Sigmoid colon (tissue), 7 donors: ENCODE measurements around the gene GRIN1. TPM values are rescaled to one million over a fixed set of nuclear protein-coding genes. Genes with fewer than 3 reads are reported as not detected.

Experiments
- DNase-seq: peaks from one replicate; pipeline ENCODE4 v3.0.0-alpha.2; 2019
- H3K27ac ChIP-seq, 4 donors: fragments of 200-600 bp; sonication (generic); one replicate each; pipeline ENCODE4 v1.5.1; 2016 to 2019; ENCODE audit warnings: mild to moderate bottlenecking in 1 of 4
- H3K27me3 ChIP-seq, 3 donors: fragments of 200-600 bp; sonication (generic); one replicate each; pipeline ENCODE4 v1.5.1; 2019; ENCODE audit warnings: mild to moderate bottlenecking in 1 of 3
- H3K36me3 ChIP-seq, 4 donors: fragments of 200-600 bp; sonication (generic); one replicate each; pipeline ENCODE4 v1.5.1; 2016 to 2019
- H3K4me1 ChIP-seq, 4 donors: fragments of 200-600 bp; sonication (generic); one replicate each; pipeline ENCODE4 v1.5.1; 2017 to 2019
- H3K4me3 ChIP-seq, 4 donors: fragments of 200-600 bp; sonication (generic); one replicate each; pipeline ENCODE4 v1.5.1; 2017 to 2019; ENCODE audit warnings: mild to moderate bottlenecking in 2 of 4, moderate library complexity in 1 of 4
- H3K9me3 ChIP-seq, 4 donors: fragments of 200-600 bp in 3 of 4; sonication (generic) in 3 of 4; one replicate each; pipeline versions ENCODE4 v1.5.1 to v1.6.1; 2013 to 2019
- CTCF ChIP-seq, 4 experiments: fragments of 450-650 bp in 3 of 4; fragments of 200-600 bp in 1 of 4; IDR thresholded peaks; one replicate each; pipeline ENCODE4 v1.5.1; 2016 to 2019; ENCODE audit warnings: antibody characterized with exemption in 4 of 4, mild to moderate bottlenecking in 3 of 4, moderate library complexity in 2 of 4
- EP300 ChIP-seq, 4 donors: sonication (generic); formaldehyde crosslinking; IDR thresholded peaks; one replicate each; pipeline ENCODE4 v1.6.1; 2017; ENCODE audit warnings: antibody characterized with exemption in 4 of 4
- POLR2A ChIP-seq, 2 donors: fragments of 450-650 bp; IDR thresholded peaks; one replicate each; pipeline ENCODE4 v1.6.1; 2016; ENCODE audit warnings: antibody characterized with exemption in 2 of 2, mild to moderate bottlenecking in 2 of 2, moderate library complexity in 2 of 2
- POLR2AphosphoS5 ChIP-seq, 4 donors: sonication (generic); formaldehyde crosslinking; IDR thresholded peaks; one replicate each; pipeline ENCODE4 v1.6.1; 2017; ENCODE audit warnings: antibody characterized with exemption in 4 of 4
- WGBS, 2 donors: extraction: QIAGEN DNeasy Blood & Tissue Kit; methylation state at CpG; one replicate each; pipeline ENCODE4 v1.1.7; 2013; 5-methylcytosine and 5-hydroxymethylcytosine counted together
- intact Hi-C: fragments of 100-400 bp; cut with DNase I; formaldehyde crosslinking; loops from one replicate; pipeline ENCODE4 v1.15.1; 2023
- polyA plus RNA-seq, 3 donors: library from polyadenylated mRNA; stranded (reverse); fragments of 200-250 nt; gene quantifications; one replicate each; pipeline ENCODE4 v1.2.3, GENCODE V29; 2013
- total RNA-seq, 4 donors: library from RNA; depleted of rRNA; stranded (reverse); fragments of >200 nt; gene quantifications; one replicate each; pipeline ENCODE4 v1.1.0, GENCODE V29; 2016
- donor health status: healthy with polysubstance abuse.
- donor health status: Bipolar disorder and iron deficiency.
- donor health status: healthy.

GRIN1 gene
- total and polyA plus RNA-seq, 7 donors = 0.16 to 1.1 (median 0.41) TPM; not detected in 2

- TF ChIP-seq CTCF (IDR thresholded peaks at IDR 0.05) (no peak), POLR2AphosphoS5 (IDR thresholded peaks at IDR 0.05) (no peak), POLR2A (IDR thresholded peaks at IDR 0.05) (no peak), EP300 (IDR thresholded peaks at IDR 0.05) (no peak)
- intact Hi-C loops = no loop called here
- 83 to 91% methylated on average over 8 of the region's 8 CpGs for WGBS, 2 donors
- Histone ChIP-seq H3K36me3 (peaks cover 0 to 3% (median 0%) of the 10 kb centered on the region in 4 donors), H3K27me3 (no peaks in the 10 kb centered on the region), H3K9me3 (no peaks in the 10 kb centered on the region), H3K4me3 (no peak overlapping the region), H3K4me1 (peaks cover 0 to 77% (median 73%) of the 10 kb centered on the region in 4 donors), H3K27ac (no peak overlapping the region)
- DNase-seq = no peak
Observed at GRCh38 chr9:137202966-137203365, 64.0 kb downstream of the GRIN1 start.

- Histone ChIP-seq H3K27ac (peak overlapping the region; percentile 79 to 90 (median 86)), H3K4me3 (peak overlapping the region; percentile 66 to 99 (median 88)), H3K4me1 (peaks cover 0 to 59% (median 56%) of the 10 kb centered on the region in 4 donors), H3K36me3 (peaks cover 0 to 8% (median 0%) of the 10 kb centered on the region in 4 donors), H3K27me3 (no peaks in the 10 kb centered on the region), H3K9me3 (no peaks in the 10 kb centered on the region)
- no peak for DNase-seq
- 4 to 16% methylated on average over 21 of the region's 21 CpGs for WGBS, 2 donors
- intact Hi-C loops = loop anchor here (2.0 to 5.0 kb wide), 2 partner anchors 16 to 48 kb away; partner anchors contain the start of genes ANAPC2, SSNA1 and STPG3
- TF ChIP-seq CTCF (IDR thresholded peaks at IDR 0.05) = no peak
- TF ChIP-seq POLR2AphosphoS5 (IDR thresholded peaks at IDR 0.05) = no peak
- no peak for TF ChIP-seq POLR2A (IDR thresholded peaks at IDR 0.05)
- no peak for TF ChIP-seq EP300 (IDR thresholded peaks at IDR 0.05)
Observed at GRCh38 chr9:137204731-137205125, 65.8 kb downstream of the GRIN1 start.

- WGBS, 2 donors = 0% methylated on average over 98 of the region's 98 CpGs
- intact Hi-C loops = loop anchor here (2.0 to 5.0 kb wide), 2 partner anchors 17 to 47 kb away; partner anchors contain the start of genes ANAPC2, SSNA1 and STPG3
- peak; percentile 46 to 51 for TF ChIP-seq POLR2A (IDR thresholded peaks at IDR 0.05)
- peak; percentile 91 to 96 (median 94) for TF ChIP-seq POLR2AphosphoS5 (IDR thresholded peaks at IDR 0.05)
- no peak for TF ChIP-seq CTCF (IDR thresholded peaks at IDR 0.05)
Observed at GRCh38 chr9:137205126-137206069, 66.4 kb downstream of the GRIN1 start, which contains the start of the genes NDOR1 and TMEM203. TSS of gene NDOR1 (plus strand) at chr9:137205700. CDS start at chr9:137205778, 78 bp downstream. TSS of gene TMEM203 (minus strand) at chr9:137205648. CDS start at chr9:137205414, 234 bp downstream.

GRCh38 chr9:137206602-137207001, 67.6 kb downstream of the GRIN1 start:
- Histone ChIP-seq H3K27me3 (no peaks in the 10 kb centered on the region), H3K4me3 (peak overlapping the region in 2 of 4 donors; percentile 93 to 99), H3K27ac (no peak overlapping the region), H3K36me3 (peaks cover 0 to 8% (median 0%) of the 10 kb centered on the region in 4 donors), H3K4me1 (peaks cover 0 to 50% (median 48%) of the 10 kb centered on the region in 4 donors), H3K9me3 (no peaks in the 10 kb centered on the region)
- 65 to 85% methylated on average over 7 of the region's 7 CpGs for WGBS, 2 donors
- TF ChIP-seq POLR2A (IDR thresholded peaks at IDR 0.05) (no peak), EP300 (IDR thresholded peaks at IDR 0.05) (no peak), CTCF (IDR thresholded peaks at IDR 0.05) (no peak), POLR2AphosphoS5 (IDR thresholded peaks at IDR 0.05) (no peak)
- DNase-seq = no peak
- intact Hi-C loops = loop anchor here (5.0 kb wide), 1 partner anchor 46 kb away; the partner anchor contains the start of gene STPG3

More at GRCh38 chr9:137205126-137206069, 66.4 kb downstream of the GRIN1 start, which contains the start of the genes NDOR1 and TMEM203:
- Histone ChIP-seq H3K36me3 (peaks cover 0 to 8% (median 0%) of the 10 kb centered on the region in 4 donors), H3K27ac (peak within 1 kb of the TSS; percentile 79 to 90 (median 86)), H3K4me3 (peak within 1 kb of the TSS; percentile 66 to 99 (median 88)), H3K4me1 (peaks cover 0 to 58% (median 54%) of the 10 kb centered on the region in 4 donors), H3K9me3 (no peaks in the 10 kb centered on the region), H3K27me3 (no peaks in the 10 kb centered on the region)
- DNase-seq = peak; percentile 94
